ENCODE data around the gene GNB4.

Gene GNB4

DNA sequence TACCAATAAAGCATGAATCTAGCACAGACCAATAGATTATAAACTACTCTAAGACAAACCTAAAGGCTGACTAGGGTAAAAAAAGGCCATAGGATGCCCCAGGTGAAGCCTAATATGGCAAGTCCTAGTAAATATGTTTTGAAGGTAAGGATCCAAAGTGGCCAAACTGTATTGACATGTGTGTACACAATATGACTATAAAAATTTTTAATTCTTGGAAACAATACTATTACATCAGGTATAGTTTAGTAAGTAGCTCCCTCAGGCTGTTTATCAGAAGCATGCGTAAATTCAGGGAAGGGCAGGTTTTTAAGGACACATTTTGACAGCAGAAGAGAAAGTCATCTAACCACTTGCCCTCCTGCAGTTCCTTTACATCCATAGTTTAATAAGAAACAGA lies 18.8 kb downstream of the GNB4 start:
- no peak for DNase-seq

DNA sequence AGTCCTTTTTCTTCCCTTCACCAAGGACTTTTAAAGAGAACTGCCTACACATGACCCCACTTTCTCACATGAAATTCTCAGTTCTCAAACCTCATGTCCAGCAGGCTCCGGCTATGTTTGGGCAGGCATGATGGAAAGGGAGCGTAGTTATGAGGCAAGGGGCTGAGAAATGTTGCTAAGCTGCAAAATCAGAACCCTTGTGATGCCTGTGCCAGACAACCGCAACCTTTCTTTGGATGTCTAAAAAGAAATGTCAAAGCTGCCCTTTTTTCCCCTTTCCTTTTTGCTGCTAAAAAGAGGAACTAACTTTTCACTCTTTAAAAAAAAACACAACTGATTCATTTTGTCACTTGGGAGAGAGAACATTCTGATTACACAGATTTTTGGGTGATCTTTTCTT lies 19.2 kb downstream of the GNB4 start:
- DNase-seq, result peak; percentile 94

DNA sequence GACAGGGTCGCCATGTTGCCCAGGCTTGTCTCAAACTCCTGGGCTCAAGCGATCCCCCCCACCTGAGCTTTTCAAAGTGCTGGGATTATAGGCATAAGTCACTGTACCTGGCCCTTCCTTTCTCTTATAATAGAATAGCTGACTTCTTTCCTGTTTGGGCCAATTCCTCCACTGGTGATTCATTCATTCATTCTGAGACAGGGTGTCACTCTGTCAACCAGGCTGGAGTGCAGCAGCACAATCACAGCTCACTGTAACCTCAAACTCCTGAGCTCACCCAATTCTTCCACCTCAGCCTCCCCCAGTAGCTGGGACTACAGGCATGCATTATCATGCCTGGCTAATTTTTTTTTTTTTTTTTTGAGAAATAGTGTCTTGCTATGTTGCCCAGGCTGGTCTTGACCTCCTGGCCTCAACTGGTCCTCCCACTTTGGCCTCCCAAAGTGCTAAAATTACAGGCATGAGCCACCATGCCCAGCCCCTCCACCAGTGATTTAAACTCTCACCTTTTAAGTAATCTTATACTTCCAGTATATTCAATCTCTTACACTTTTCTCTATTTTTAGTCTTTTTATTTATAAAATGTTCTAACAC lies 20.9 kb downstream of the GNB4 start:
- DNase-seq, result no peak

DNA sequence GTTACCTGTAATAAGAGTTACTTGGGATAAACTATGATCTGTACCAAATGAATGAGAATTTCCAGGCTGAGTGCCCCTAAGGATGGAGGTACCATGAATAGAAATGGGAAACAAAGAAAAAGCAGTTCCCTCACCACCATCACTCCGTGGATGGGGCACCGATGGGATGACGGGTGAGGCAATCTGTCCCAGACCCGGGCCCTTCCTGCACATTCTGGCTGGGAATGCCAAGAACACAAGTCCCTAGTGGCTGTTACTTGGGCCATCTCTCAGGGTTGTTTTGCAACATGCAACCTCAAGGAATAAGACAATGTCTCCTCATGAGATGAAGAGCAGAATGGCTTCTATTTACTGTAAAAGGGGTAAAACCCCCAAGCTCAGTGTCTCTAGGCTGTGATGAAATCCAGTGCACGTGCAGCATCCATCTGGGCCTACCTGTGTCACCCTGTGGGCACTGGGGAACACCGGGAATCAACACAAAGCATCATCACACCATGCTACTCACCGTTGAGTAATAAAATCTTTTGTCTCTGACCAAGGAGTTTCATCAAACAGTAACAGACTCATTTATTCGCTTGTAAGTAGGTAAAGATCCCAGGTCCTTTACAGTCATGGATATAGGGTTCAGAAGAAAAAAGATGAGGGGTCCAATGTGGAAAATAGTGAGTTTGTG lies 22.3 kb downstream of the GNB4 start:
- no peak for DNase-seq

DNA sequence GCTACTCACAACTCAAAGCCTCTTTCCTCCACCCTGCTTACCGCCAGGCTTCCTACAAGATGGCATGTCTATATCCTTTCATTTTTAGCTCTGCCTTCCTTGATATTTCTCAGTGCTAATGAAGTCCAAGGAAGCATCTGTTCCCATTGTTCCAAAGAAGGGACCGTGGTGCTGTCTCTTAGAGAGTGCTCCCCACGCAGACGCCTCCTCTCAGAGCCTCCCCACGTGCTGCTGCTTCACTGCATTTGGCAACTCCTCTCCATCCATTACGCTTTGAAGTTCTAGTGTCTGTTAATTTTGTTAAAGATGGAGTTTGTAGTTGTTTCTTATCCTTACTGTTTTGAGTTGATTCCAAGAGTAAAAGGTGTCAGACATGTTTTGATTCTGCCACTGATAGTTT lies 26.2 kb downstream of the GNB4 start:
- DNase-seq, result no peak

DNA sequence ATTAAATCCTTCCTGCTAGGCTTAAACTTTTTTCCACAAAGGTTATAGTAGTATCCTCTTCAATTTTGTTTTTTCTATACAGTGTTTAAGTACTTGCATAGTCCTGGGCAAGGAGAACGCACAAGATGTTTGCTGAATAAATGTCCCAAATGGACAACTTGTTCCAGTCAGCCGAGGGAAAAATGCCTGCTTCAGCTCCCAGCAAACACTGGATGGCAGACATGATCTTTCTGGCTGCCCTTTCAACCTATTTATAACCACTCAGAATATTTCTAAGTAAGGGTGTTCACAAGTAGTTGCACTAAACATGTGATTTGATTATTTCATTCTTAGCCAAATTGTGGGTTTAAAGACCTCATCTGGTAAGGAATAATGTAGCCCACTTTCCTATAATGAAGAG lies 29.8 kb downstream of the GNB4 start:
- peak; percentile 46 for DNase-seq

DNA sequence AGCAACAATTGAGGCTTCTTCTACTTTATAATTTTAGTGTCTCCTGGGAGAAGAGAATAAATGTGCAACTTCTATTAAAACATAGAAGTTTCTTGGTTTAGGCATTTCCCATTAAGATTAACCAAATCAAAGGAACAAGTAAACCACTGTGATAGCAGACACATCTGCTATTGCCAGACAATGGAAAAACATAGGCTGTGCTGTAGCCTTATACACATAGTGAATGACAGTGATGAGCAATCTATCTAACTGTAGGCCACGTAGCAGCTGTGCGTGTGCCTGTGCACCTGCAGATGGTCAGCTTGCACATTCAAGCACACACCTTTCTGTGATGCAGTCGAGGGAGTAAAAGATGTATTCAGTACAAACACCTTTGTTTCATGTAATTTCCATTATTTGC lies 32.7 kb downstream of the GNB4 start:
- no peak for DNase-seq

DNA sequence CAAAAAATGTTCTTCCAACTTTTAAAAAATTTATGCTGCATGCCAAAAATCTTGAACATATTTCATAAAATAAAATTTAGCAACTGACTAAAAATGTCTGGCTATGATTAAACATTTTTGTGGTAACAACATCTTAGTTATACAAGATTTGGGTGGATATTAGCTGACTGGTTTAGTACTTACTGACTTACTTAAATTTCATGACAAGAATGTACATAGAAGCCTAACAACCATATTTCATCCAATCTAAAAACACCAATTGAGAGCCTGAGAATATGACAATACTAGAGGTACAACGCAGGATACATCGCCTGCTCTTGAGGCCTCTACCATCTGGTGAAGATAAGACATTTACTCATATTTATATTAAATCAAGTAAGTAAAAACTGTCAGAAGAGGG lies 34.6 kb downstream of the GNB4 start:
- DNase-seq, result no peak

DNA sequence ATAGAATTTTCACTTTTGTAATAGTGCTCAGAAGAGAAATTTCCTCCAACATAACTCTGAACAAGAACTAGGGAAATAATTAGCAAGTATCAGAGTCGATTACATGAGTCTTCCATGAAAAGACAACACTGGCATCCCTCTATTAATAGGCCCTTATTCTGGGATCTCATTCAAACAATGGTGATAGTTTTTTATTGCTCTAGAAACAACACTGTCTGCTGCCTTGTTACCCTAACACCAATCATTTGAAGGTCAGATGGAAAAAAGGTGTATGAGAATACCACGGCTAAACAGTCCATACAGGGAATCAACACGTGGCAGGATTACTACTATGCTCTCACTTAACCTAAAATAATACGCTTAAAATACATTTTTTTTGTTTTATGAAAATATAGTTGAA lies 35.9 kb downstream of the GNB4 start:
- no peak for DNase-seq

DNA sequence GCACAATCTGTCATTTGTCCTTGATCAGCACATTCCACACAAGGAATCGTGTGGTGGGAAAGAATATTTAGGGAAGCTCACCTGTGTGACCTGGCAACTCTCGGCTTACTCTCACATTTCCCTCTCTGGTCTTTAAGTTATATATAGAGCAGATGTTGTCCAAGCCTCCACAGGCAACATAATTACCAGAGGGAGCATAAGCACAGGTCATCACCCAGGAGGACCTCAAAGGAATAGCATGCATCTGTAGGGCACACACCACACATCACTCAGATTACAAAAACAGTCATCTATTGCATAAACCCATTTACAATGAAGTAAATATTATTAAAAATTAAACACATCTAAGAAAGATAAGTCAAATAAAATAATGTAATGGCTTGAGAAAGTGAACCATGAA lies 36.5 kb downstream of the GNB4 start:
- no peak for DNase-seq

DNA sequence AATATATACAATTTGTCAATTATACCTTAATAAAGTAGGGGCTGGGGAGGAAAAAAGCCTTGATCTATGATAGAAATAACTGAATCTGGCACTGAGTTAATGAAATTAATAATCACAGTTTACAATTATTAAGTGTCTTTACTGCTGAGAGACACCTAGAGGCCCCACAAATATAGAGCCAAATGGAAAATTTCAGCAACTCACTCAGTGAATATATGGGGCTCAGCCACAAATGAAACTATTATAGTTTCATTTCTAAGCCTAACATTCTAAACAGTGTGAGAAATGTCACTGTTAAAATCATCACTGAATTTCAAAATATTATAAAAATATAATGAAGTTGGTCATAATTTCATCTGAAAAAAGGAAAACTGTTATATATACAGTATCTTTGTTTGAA lies 40.3 kb downstream of the GNB4 start:
- DNase-seq, result no peak

DNA sequence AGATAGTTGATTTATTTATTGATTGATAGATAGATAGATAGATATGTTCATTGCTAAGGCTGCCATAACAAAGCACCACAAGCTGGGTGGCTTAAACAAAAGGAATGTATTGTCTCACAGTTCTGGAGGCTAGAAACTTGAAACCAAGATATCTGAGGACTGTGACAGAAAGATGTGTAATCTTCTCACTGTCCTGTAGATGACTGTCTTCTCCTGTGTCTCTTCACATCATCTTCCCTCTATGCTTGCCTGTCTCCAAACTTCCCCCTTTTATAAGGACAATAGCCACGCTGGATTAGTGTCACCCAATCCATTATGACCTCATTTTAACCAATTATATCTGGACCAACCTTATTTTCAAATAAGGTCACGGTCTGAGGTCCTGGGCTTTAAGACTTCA lies 40.9 kb downstream of the GNB4 start:
- DNase-seq, result no peak

DNA sequence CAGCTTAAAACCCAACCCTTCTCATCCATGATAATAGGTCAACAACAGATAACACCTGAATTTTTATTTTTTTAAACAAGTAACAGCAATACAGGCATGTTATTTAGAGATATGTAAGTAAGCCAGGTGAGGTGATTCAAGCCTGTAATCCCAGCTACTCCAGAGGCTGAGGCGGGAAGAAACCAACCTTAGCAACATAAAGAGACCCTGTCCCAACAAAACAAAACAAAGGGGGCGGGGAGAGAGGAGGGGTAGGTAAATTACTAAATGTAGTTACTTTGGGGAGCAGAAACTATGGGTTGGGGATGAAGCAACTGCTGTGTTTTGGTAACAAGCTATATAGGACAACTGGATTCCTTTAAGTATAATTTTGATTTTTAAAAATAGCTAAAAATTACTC lies 47.0 kb downstream of the GNB4 start:
- no peak for DNase-seq

DNA sequence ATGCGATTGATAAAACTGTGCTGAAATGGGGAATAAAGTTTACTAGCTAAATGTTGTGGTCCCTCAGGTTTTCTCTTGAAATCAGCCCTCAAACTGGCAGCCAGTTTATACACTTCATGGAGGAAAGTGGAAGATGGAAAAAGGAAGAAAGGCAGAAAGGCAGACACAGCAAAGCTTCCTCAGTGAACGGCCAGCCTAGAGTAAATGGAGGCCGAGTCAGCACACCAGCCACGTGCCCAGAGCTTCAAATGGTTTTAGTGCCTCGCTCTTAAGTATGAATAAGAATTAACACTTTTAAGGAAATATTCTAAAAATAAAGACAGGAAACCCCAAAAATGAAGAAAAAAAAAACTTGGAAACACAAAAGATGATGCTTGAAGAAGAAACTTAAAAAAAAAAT lies 48.3 kb downstream of the GNB4 start:
- DNase-seq, result no peak

DNA sequence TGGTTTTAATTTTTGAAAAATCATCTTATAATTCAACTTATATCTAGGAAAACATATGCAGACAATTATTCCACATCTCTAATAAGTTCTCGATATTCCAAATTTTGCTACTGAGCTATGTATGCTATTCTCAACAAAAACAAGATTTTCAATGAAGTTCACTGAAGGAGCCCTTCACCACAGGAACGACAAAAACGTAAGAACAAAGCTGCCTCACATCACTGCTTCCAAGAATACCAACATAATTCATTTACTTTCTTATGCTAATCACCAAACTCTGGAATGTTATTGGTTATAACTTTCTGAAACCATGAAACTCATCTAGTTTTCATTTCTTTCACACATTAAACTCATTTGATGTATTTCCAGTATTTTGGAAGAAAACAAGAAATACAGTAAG lies 49.7 kb downstream of the GNB4 start:
- no peak for DNase-seq

DNA sequence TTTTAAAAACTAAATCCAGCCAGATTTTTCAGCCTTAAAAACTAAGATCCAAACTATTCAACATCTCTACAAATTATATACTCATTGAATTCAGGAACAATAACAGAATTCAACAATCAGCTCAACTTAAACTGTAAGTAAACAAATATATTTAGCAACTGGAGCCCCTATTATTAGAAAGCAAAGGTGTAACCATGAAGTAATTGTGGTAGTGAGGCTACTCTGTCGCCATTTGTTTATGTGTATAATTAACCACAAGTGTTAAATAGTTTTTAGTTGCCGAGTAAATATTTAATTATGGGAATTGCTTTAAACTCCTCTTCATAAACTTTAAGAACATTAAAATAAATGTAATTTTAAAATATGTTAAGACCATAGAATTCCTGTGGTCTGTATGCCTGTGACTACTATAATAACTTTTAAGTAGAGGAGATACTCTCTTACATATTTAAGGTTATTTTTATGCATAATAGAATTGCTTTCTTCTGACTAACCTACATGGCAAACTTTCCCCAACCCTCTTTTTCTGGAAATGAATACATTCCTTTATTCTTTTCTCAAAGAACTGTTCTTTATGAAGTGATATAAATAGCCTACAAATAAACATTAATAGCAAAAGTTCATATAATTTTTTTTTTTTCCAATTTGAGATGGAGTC lies 52.6 kb downstream of the GNB4 start:
- no peak for DNase-seq

DNA sequence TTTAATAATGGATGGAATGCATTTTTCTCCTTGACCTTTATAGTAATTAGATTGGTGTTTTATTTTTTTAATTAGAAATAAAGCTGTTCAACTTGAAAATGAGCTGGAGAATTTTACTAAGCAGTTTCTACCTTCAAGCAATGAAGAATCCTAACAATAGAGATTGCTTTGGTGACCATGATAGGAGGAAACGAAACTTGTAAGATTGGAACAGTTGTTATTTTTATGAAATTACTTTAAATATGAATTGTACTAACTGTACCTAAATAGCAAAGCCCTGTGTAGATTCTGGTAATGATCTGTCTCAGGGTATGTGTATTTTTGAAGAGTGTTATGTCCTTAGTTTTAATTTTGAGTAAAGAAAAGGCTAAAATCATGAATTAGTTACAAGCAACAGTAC lies 59.4 kb downstream of the GNB4 start:
- DNase-seq, result no peak

DNA sequence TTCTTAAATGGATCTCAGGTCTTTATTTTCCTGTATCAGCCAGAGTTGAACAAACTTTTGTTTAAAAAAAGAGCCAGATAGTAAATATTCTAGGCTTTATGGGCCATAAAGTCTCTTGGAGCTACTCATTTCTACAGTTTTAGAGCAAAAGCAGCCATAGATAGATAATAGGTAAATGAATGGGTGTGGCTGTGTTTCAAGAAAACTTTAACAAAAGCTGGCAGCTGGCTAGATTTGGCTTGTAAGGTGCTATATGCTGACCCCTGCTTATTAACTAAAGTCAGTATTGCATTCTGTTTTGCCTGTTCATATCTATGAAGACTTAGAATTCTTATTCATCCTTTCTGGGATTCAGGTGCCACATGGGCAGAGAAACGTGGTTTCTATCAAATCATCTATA lies 74.8 kb downstream of the GNB4 start:
- DNase-seq, result no peak

DNA sequence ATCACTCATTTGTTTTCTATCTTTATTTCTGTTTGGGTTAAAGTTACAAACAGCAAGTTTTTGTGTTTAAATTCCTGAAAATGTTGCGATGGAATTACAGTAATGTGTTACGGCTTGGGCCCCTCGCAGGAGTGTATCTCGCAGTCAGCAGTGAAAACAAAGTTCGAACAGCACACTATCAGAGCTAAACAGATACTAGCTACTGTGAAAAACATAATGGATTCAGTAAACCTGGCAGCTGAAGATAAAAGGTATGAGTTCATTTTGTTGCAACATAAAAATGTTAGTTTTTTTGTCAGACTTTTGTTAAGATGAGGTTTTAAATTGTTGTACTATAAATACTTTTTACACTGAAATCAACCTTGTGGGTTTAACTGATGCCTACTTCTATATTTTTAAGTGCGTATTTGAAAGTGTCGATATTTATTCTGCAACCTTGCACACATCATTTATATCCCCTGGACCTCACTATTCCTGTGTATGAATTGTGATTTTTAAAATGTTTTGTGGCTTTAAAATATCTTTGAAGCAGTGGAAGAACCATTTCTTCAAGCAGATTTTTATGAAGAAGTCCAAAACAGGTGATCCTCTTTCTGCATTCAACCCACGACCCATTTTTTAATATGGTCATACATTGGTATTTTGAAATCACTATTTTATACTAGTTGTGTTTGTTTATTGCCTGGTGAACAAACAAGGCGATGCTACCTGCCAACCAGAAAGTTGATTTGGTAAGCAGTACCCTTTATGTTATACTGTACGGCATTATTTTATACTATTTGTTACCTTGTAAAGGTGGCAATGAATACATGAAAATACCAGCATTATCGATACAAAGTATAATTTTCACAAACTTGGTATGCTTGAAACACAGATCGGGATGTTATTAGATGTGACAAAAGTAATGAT lies 75.9 kb downstream of the GNB4 start:
- no peak for DNase-seq

DNA sequence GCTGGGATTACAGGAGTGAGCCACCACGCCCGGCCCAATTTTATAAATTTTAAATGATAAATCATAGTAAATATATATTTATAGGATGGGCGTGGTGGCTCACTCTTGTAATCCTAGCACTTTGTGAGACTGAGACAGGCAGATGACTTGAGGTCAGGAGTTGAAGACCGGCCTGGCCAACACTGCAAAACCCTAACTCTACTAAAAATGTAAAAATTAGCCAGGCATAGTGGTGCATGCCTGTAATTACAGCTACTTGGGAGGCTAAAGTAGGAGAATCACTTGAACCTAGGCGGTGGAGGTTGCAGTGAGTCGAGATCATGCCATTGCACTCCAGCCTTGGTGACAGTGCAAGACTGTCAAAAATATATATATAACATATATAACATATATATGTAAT lies 77.3 kb downstream of the GNB4 start:
- DNase-seq, result no peak

DNA sequence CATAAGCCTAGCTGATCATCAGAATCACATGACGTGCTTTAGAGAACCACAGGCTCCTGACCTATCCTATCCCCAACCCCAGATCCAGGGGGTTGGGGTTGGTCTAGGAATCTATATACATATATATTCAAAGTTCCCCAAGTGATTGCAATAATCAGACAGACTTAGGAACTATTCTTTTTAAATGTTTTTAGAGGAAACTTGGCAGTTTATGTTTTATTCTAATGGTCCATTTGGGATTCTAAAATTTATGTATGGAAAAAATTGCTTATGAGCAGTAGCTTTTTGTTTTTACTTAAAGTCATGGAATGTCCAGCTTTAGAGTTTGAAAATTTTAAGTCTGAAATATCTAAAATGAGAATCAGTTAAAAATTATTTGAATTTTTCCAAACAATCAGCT lies 81.6 kb downstream of the GNB4 start:
- DNase-seq, result no peak

DNA sequence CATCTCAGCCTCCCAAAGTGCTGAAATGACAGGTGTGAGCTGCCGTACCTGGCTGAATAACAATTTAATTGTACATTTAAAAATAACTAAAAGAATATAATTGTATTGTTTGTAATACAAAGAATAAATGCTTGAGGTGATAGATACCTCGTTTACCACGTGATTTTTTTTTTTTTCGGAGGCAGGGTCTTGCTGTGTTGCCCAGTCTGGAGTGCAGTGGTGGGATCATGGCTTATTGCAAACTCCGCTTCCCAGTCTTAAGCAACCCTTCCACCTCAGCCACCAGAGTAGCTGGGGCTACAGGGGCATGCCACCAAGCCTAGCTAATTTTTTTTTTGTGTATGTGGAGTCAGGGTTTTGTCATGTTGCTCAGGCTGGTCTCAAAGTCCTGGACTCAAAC lies 87.9 kb downstream of the GNB4 start:
- no peak for DNase-seq

DNA sequence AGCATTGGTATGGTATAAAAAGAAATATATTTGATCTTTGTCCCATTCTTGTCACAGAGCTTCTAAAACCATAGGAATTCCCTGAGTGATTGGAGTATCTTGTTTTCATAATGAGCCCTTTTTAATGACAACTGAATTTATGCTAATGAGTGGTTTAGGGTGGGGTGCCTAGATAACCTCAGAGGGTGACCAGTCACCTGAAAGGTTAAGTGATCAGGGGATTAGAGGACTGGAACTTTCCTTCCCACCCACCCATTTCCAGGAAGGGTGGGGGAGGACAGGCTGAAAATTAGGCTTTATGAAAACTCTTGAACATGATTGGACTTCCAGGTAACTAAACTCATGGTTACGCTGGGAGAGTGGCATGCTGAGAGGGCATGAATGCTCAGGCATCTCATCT lies 95.3 kb downstream of the GNB4 start:
- no peak for DNase-seq
